Nephron progenitor cell (in vitro differentiated cells): ENCODE data around the gene SPAG6.

Experiments
- DNase-seq: peaks from one replicate; pipeline ENCODE4 v3.0.0; 2021
- H3K27ac Mint-ChIP-seq: 2 replicates; pipeline ENCODE4 v1.8.0; 2021; ENCODE audit warnings: mild to moderate bottlenecking, moderate library complexity, mixed read lengths
- H3K27me3 Mint-ChIP-seq: 2 replicates; pipeline ENCODE4 v1.8.0; 2021; ENCODE audit warnings: mild to moderate bottlenecking, low read depth, mixed read lengths; ENCODE audit not compliant: poor library complexity
- H3K36me3 Mint-ChIP-seq: 2 replicates; pipeline ENCODE4 v1.8.0; 2021; ENCODE audit warnings: low read depth, mixed read lengths
- H3K4me1 Mint-ChIP-seq: 2 replicates; pipeline ENCODE4 v1.8.0; 2021; ENCODE audit warnings: mixed read lengths
- H3K4me3 Mint-ChIP-seq: 2 replicates; pipeline ENCODE4 v1.8.0; 2021; ENCODE audit warnings: mild to moderate bottlenecking, moderate library complexity, mixed read lengths
- H3K9me3 Mint-ChIP-seq: 2 replicates; pipeline ENCODE4 v1.8.0; 2021; ENCODE audit warnings: mild to moderate bottlenecking, moderate library complexity, mixed read lengths
- CTCF ChIP-seq: fragments of 200-600 bp; sonication (generic); IDR thresholded peaks from 2 replicates; pipeline ENCODE4 v1.5.0; 2021; ENCODE audit warnings: antibody characterized with exemption

SPAG6 gene

GRCh38 chr10:22410394-22410793, 65.1 kb downstream of the SPAG6 start:
- no peak for DNase-seq
- Mint-ChIP-seq H3K27ac (no peak overlapping the region), H3K36me3 (peaks cover 20% of the 10 kb centered on the region), H3K4me1 (no peaks in the 10 kb centered on the region), H3K4me3 (no peak overlapping the region), H3K27me3 (peaks cover 4% of the 10 kb centered on the region), H3K9me3 (peaks cover 35% of the 10 kb centered on the region)
- TF ChIP-seq CTCF = no peak

- peaks cover 4% of the 10 kb centered on the region for H3K27me3 Mint-ChIP-seq
- peaks cover 31% of the 10 kb centered on the region for H3K9me3 Mint-ChIP-seq
- no peak for TF ChIP-seq CTCF
- no peak overlapping the region for H3K4me3 Mint-ChIP-seq
- H3K27ac Mint-ChIP-seq = no peak overlapping the region
- no peak for DNase-seq
- no peaks in the 10 kb centered on the region for H3K4me1 Mint-ChIP-seq
- H3K36me3 Mint-ChIP-seq = peaks cover 20% of the 10 kb centered on the region
These were observed 65.5 kb downstream of the SPAG6 start for GRCh38 chr10:22410846-22411245.

DNA sequence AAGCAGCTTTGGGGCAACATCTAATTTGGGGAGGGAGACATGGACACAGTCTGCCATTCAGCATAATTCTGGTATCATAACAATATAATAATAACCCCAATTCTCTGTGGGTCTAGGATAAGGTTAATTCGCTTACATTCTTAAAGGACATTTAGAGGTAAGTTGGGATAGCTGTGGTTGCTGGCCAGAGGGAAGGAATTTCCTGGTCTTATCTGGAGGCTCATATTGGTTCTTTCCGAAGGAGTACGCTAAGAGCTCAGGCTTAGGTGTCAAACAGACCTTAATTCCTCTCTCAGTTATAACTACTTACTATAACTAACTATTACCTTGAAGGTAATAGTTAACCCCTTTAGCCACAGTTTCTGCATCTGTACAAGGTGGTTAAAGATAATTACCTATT, 68.8 kb downstream of the SPAG6 start:
- peaks cover 10% of the 10 kb centered on the region for H3K36me3 Mint-ChIP-seq
- no peak for TF ChIP-seq CTCF
- no peak overlapping the region for H3K4me3 Mint-ChIP-seq
- no peak overlapping the region for H3K27ac Mint-ChIP-seq
- peaks cover 13% of the 10 kb centered on the region for H3K9me3 Mint-ChIP-seq
- peaks cover 20% of the 10 kb centered on the region for H3K4me1 Mint-ChIP-seq
- H3K27me3 Mint-ChIP-seq = no peaks in the 10 kb centered on the region
- DNase-seq = no peak

DNA sequence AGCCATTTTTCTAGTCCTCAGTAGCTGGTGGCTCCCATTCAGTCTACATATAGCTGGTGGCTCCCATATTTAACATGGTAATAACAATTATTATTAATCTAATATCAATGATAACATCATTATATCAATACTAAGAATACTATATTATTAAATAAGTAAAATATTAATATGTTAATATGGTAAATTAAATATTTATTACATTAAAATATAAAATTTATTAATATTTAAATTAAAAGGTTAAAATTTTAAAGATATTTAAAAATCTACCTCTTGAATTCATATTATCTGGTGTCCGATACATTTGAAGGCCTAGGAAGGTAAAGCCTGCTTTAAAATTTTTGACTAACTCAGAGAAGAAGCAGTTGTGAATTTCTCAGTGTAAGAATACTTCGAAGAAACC, 69.8 kb downstream of the SPAG6 start:
- no peak overlapping the region for H3K4me3 Mint-ChIP-seq
- H3K4me1 Mint-ChIP-seq = peaks cover 29% of the 10 kb centered on the region
- TF ChIP-seq CTCF = no peak
- H3K9me3 Mint-ChIP-seq = peaks cover 4% of the 10 kb centered on the region
- no peak for DNase-seq
- H3K36me3 Mint-ChIP-seq = peaks cover under 1% of the 10 kb centered on the region
- H3K27me3 Mint-ChIP-seq = no peaks in the 10 kb centered on the region
- no peak overlapping the region for H3K27ac Mint-ChIP-seq

- Mint-ChIP-seq H3K9me3 (peaks cover 16% of the 10 kb centered on the region), H3K4me1 (peaks cover 29% of the 10 kb centered on the region), H3K27ac (peak overlapping the region; percentile 58), H3K27me3 (no peaks in the 10 kb centered on the region), H3K36me3 (peaks cover 5% of the 10 kb centered on the region), H3K4me3 (no peak overlapping the region)
- DNase-seq = no peak
- no peak for TF ChIP-seq CTCF
These were observed 72.5 kb downstream of the SPAG6 start for GRCh38 chr10:22417736-22418268.

GRCh38 chr10:22420787-22421517, 75.7 kb downstream of the SPAG6 start:
- peaks cover 16% of the 10 kb centered on the region for H3K9me3 Mint-ChIP-seq
- no peak overlapping the region for H3K4me3 Mint-ChIP-seq
- no peaks in the 10 kb centered on the region for H3K27me3 Mint-ChIP-seq
- H3K27ac Mint-ChIP-seq = no peak overlapping the region
- DNase-seq = no peak
- TF ChIP-seq CTCF = no peak
- peaks cover 5% of the 10 kb centered on the region for H3K36me3 Mint-ChIP-seq
- H3K4me1 Mint-ChIP-seq = peaks cover 34% of the 10 kb centered on the region
